ENCODE data around the gene IQCF5. TPM values are rescaled to one million over a fixed set of nuclear protein-coding genes. Genes with fewer than 3 reads are reported as not detected.

The IQCF5 gene
- total and polyA plus RNA-seq, 9 of the 15 experiments (the other 6 are each of a cell fraction or from before 2014, with no cell fraction given), result not detected

DNA sequence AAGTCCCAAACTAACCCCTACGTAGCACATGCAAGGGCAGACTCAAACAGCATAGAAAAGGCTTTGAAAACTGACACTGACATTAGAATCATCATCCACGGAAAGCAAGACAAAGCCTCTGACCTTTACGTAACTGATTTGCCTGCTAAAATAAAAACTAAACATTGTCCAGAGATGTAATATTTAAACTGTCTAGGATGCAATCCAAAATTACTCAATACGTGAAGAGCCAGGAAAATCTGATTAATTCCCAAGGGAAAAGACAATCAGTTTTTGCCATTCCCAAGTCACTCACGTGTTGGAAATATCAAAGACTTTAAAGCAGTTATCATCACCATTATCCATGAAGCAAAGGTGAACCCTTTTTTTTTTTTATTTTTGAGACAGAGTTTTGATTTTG lies 41.0 kb upstream of the IQCF5 start (continued):
- TF ChIP-seq, protein P1, sequence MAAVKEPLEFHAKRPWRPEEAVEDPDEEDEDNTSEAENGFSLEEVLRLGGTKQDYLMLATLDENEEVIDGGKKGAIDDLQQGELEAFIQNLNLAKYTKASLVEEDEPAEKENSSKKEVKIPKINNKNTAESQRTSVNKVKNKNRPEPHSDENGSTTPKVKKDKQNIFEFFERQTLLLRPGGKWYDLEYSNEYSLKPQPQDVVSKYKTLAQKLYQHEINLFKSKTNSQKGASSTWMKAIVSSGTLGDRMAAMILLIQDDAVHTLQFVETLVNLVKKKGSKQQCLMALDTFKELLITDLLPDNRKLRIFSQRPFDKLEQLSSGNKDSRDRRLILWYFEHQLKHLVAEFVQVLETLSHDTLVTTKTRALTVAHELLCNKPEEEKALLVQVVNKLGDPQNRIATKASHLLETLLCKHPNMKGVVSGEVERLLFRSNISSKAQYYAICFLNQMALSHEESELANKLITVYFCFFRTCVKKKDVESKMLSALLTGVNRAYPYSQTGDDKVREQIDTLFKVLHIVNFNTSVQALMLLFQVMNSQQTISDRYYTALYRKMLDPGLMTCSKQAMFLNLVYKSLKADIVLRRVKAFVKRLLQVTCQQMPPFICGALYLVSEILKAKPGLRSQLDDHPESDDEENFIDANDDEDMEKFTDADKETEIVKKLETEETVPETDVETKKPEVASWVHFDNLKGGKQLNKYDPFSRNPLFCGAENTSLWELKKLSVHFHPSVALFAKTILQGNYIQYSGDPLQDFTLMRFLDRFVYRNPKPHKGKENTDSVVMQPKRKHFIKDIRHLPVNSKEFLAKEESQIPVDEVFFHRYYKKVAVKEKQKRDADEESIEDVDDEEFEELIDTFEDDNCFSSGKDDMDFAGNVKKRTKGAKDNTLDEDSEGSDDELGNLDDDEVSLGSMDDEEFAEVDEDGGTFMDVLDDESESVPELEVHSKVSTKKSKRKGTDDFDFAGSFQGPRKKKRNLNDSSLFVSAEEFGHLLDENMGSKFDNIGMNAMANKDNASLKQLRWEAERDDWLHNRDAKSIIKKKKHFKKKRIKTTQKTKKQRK (IDR thresholded peaks at IDR 0.05; ENCODE audit: borderline replicate concordance, low read depth, low read length), result no peak
- TF ChIP-seq SMARCE1 (IDR thresholded peaks at IDR 0.05) (no peak), GATAD2B (IDR thresholded peaks at IDR 0.05; ENCODE audit: borderline replicate concordance) (no peak), ZNF77 (CRISPR knock-in tag; IDR thresholded peaks at IDR 0.05) (no peak), TCFL5 (CRISPR knock-in tag; conservative IDR thresholded peaks at IDR 0.05) (no peak)

DNA sequence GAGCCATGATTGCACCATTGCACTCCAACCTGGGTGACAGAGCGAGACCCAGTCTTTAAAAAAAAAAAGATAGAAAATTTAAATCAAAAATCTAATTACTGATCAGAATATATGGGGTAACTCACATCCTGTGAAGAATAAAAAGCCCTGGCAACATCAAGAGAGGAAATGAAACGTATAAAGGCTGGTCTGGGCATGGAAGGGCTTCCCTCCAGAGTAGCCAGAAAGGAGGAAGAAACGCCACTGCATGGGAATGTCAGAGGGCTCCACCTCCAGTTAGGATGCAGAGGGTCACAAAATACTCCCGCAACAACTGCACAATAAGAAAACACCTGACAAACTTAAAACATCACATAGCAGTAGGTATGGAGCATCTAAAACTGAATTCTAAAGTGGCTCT lies 32.6 kb upstream of the IQCF5 start:
- no peak overlapping the region for H3K4me3 ChIP-seq
- CTCF ChIA-PET (ENCODE audit: low intra/inter-chr PET ratio), result no interaction called here
- BruUV-seq (replicated peaks), result no TSS peak
- TF ChIP-seq RCOR1 (IDR thresholded peaks at IDR 0.05; ENCODE audit: borderline replicate concordance in 1 of 2, low read depth in 2 of 2, low read length in 2 of 2) (no peak), ARNT (IDR thresholded peaks at IDR 0.05) (no peak), CHD2 (IDR thresholded peaks at IDR 0.05; ENCODE audit: low read depth, low read length) (no peak), NCOA1 (IDR thresholded peaks at IDR 0.05; ENCODE audit: low read depth) (no peak), ZNF586 (CRISPR knock-in tag; conservative IDR thresholded peaks at IDR 0.05) (no peak), ZNF583 (CRISPR knock-in tag; IDR thresholded peaks at IDR 0.05) (no peak), KAT8 (IDR thresholded peaks at IDR 0.05; ENCODE audit: low read depth) (no peak), PHB (CRISPR knock-in tag; IDR thresholded peaks at IDR 0.05) (no peak)
- TF ChIP-seq, protein P2, sequence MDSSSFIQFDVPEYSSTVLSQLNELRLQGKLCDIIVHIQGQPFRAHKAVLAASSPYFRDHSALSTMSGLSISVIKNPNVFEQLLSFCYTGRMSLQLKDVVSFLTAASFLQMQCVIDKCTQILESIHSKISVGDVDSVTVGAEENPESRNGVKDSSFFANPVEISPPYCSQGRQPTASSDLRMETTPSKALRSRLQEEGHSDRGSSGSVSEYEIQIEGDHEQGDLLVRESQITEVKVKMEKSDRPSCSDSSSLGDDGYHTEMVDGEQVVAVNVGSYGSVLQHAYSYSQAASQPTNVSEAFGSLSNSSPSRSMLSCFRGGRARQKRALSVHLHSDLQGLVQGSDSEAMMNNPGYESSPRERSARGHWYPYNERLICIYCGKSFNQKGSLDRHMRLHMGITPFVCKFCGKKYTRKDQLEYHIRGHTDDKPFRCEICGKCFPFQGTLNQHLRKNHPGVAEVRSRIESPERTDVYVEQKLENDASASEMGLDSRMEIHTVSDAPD (CRISPR knock-in tag; IDR thresholded peaks at IDR 0.05), result no peak
- TF ChIP-seq, protein P3, sequence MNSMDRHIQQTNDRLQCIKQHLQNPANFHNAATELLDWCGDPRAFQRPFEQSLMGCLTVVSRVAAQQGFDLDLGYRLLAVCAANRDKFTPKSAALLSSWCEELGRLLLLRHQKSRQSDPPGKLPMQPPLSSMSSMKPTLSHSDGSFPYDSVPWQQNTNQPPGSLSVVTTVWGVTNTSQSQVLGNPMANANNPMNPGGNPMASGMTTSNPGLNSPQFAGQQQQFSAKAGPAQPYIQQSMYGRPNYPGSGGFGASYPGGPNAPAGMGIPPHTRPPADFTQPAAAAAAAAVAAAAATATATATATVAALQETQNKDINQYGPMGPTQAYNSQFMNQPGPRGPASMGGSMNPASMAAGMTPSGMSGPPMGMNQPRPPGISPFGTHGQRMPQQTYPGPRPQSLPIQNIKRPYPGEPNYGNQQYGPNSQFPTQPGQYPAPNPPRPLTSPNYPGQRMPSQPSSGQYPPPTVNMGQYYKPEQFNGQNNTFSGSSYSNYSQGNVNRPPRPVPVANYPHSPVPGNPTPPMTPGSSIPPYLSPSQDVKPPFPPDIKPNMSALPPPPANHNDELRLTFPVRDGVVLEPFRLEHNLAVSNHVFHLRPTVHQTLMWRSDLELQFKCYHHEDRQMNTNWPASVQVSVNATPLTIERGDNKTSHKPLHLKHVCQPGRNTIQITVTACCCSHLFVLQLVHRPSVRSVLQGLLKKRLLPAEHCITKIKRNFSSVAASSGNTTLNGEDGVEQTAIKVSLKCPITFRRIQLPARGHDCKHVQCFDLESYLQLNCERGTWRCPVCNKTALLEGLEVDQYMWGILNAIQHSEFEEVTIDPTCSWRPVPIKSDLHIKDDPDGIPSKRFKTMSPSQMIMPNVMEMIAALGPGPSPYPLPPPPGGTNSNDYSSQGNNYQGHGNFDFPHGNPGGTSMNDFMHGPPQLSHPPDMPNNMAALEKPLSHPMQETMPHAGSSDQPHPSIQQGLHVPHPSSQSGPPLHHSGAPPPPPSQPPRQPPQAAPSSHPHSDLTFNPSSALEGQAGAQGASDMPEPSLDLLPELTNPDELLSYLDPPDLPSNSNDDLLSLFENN (IDR thresholded peaks at IDR 0.05; ENCODE audit: low read depth in 2 of 2, low read length in 2 of 2), result no peak

More for the DNA sequence above, 32.6 kb upstream of the IQCF5 start:
- in situ Hi-C loops (cut with MboI), result no loop called here
- Histone ChIP-seq H3K36me3 (ENCODE audit: control insufficient read depth, insufficient read depth, low read length) (no peaks in the 10 kb centered on the region), H3K79me2 (ENCODE audit: control insufficient read depth, insufficient read depth, low read length) (no peaks in the 10 kb centered on the region), H3K9me1 (ENCODE audit: control insufficient read depth, insufficient read depth, low read length) (no peaks in the 10 kb centered on the region), H3K27ac (ENCODE audit: extremely low read depth, low read depth, low read length) (no peak overlapping the region), H3K4me2 (ENCODE audit: insufficient read depth, low read length) (no peak overlapping the region), H3K9ac (ENCODE audit: insufficient read depth in 1 of 2, low read depth in 2 of 2, low read length in 2 of 2) (no peak overlapping the region), H3K27me3 (ENCODE audit: control insufficient read depth in 2 of 2, insufficient read depth in 2 of 2, low read length in 2 of 2) (no peaks in the 10 kb centered on the region; a peak in 1 of 5 replicates), H3K9me3 (replicated peaks; ENCODE audit: control insufficient read depth, insufficient read depth, low read depth, low read length) (no peaks in the 10 kb centered on the region), H2AFZ (ENCODE audit: low read depth, low read length) (no peak overlapping the region), H3K4me1 (replicated peaks in 1 of 2; ENCODE audit: control insufficient read depth in 2 of 2, insufficient read depth in 2 of 2, low read length in 2 of 2) (no peaks in the 10 kb centered on the region), H4K20me1 (replicated peaks; ENCODE audit: control insufficient read depth, insufficient read depth, low read length) (no peaks in the 10 kb centered on the region)
- ATAC-seq (no peak), FAIRE-seq (no peak), DNase-seq (ENCODE audit: extremely low read depth in 1 of 4, low spot score in 3 of 4) (no peak)
- WGBS (ENCODE audit: insufficient coverage, low coverage, missing lambda C conversion rate), result 0% methylated on average over 2 of the region's 4 CpGs
- intact Hi-C loops (cut with micrococcal nuclease), result no loop called here
- POLR2A ChIA-PET, result no interaction called here

Data from K562 (cell line).